IMR-90 (cell line): ENCODE data around the gene GUCY1A2. TPM values are rescaled to one million over a fixed set of nuclear protein-coding genes. Genes with fewer than 3 reads are reported as not detected.

Experiments
- ATAC-seq: fragments of 200-7000 bp; cut with Tn5 transposase; 2 replicates; pipeline ENCODE4 v1.9.1; 2020; ENCODE audit warnings: low read depth, mild to moderate bottlenecking, moderate library complexity
- BruUV-seq: library from RNA; stranded (reverse); fragments of 400-500 nt; replicated peaks from 2 replicates; lab custom pipeline; 2021; lab: Mats Ljungman, UMichigan
- CTCF ChIA-PET: fragments of 300-600 bp; formaldehyde crosslinking; extraction: SDS; loops from one replicate; lab custom pipeline; 2021; ENCODE audit warnings: antibody characterized with exemption; lab: Yijun Ruan, JAX
- POLR2A ChIA-PET: fragments of 300-600 bp; sonication (Branson Sonifier 250); formaldehyde crosslinking; loops from one replicate; lab custom pipeline; 2022; ENCODE audit warnings: antibody characterized with exemption; ENCODE audit not compliant: unreplicated experiment; lab: Charles Lee
- DNase-seq: peaks from one replicate; pipeline ENCODE4 v3.0.0; 2013
- H2AFZ ChIP-seq: replicated peaks from 2 replicates; pipeline ENCODE3; 2013; ENCODE audit warnings: low read length, mild to moderate bottlenecking; ENCODE audit not compliant: poor library complexity
- H2AK5ac ChIP-seq: 2 replicates; pipeline ENCODE4 v1.6.1; 2013; ENCODE audit warnings: low read depth, low read length, inconsistent platforms
- H2AK9ac ChIP-seq: replicated peaks from 2 replicates; pipeline ENCODE3; 2013; ENCODE audit warnings: mild to moderate bottlenecking, low read depth, low read length, moderate library complexity; ENCODE audit not compliant: poor library complexity
- H2BK120ac ChIP-seq: 2 replicates; pipeline ENCODE4 v1.6.1; 2013; ENCODE audit warnings: low read depth, low read length, inconsistent platforms
- H2BK15ac ChIP-seq: 3 replicates; pipeline ENCODE4 v1.6.1; 2013; ENCODE audit warnings: low read depth, low read length, inconsistent platforms
- H2BK20ac ChIP-seq: 2 replicates; pipeline ENCODE4 v1.6.1; 2013; ENCODE audit warnings: low read depth, mild to moderate bottlenecking, inconsistent platforms, low read length, moderate library complexity
- H2BK5ac ChIP-seq: 2 replicates; pipeline ENCODE4 v1.6.1; 2013; ENCODE audit warnings: mild to moderate bottlenecking, low read depth, low read length, inconsistent platforms; ENCODE audit not compliant: poor library complexity, severe bottlenecking
- H3K14ac ChIP-seq: replicated peaks from 2 replicates; pipeline ENCODE4 v1.6.1; 2013; ENCODE audit warnings: low read depth, low read length, inconsistent platforms
- H3K18ac ChIP-seq: 2 replicates; pipeline ENCODE4 v1.6.1; 2013; ENCODE audit warnings: low read depth, low read length, control low read depth
- H3K23ac ChIP-seq: 2 replicates; pipeline ENCODE4 v1.6.1; 2013; ENCODE audit warnings: low read depth, low read length, inconsistent platforms
- H3K27ac ChIP-seq: 2 replicates; pipeline ENCODE4 v1.5.1; 2013; ENCODE audit warnings: mild to moderate bottlenecking, control low read depth, low read length; ENCODE audit not compliant: insufficient read depth
- H3K27me3 ChIP-seq: 2 replicates; pipeline ENCODE4 v1.6.1; 2013; ENCODE audit warnings: low read length; ENCODE audit not compliant: control insufficient read depth, insufficient read depth
- H3K36me3 ChIP-seq: 2 replicates; pipeline ENCODE4 v1.6.1; 2013; ENCODE audit warnings: low read length, mixed read lengths; ENCODE audit not compliant: control insufficient read depth, insufficient read depth
- H3K4ac ChIP-seq: 2 replicates; pipeline ENCODE4 v1.6.1; 2013; ENCODE audit warnings: low read depth, low read length, inconsistent platforms
- H3K4me1 ChIP-seq: 2 replicates; pipeline ENCODE4 v1.6.1; 2013; ENCODE audit warnings: low read length, mixed read lengths; ENCODE audit not compliant: control insufficient read depth, insufficient read depth
- H3K4me2 ChIP-seq: 2 replicates; pipeline ENCODE4 v1.6.1; 2013; ENCODE audit warnings: low read depth, mild to moderate bottlenecking, control low read depth, low read length, moderate library complexity
- H3K4me3 ChIP-seq: 2 replicates; pipeline ENCODE4 v1.5.1; 2013; ENCODE audit warnings: low read depth, mild to moderate bottlenecking, control low read depth, low read length, moderate library complexity; ENCODE audit not compliant: insufficient read depth
- H3K56ac ChIP-seq: 2 replicates; pipeline ENCODE4 v1.6.1; 2013; ENCODE audit warnings: low read length, inconsistent platforms; ENCODE audit not compliant: insufficient read depth; ENCODE audit errors: extremely low read depth
- H3K79me1 ChIP-seq, 2 experiments: 2 replicates each; pipeline ENCODE4 v1.6.1; 2013; ENCODE audit warnings: low read length in 2 of 2, inconsistent platforms in 1 of 2, low read depth in 1 of 2
- H3K9ac ChIP-seq: 2 replicates; pipeline ENCODE4 v1.6.1; 2013; ENCODE audit warnings: low read depth, low read length, control low read depth
- H3K9me1 ChIP-seq: 2 replicates; pipeline ENCODE4 v1.6.1; 2013; ENCODE audit warnings: low read length, inconsistent platforms; ENCODE audit not compliant: insufficient read depth
- H3K9me3 ChIP-seq: 2 replicates; pipeline ENCODE4 v1.6.1; 2013; ENCODE audit warnings: low read length; ENCODE audit not compliant: control insufficient read depth, insufficient read depth
- H4K20me1 ChIP-seq: 2 replicates; pipeline ENCODE4 v1.6.1; 2013; ENCODE audit warnings: low read length, inconsistent platforms; ENCODE audit not compliant: insufficient read depth
- H4K5ac ChIP-seq: 2 replicates; pipeline ENCODE4 v1.6.1; 2013; ENCODE audit warnings: mild to moderate bottlenecking, low read depth, low read length, control low read depth
- H4K8ac ChIP-seq, 2 experiments: 2 replicates each; pipeline ENCODE4 v1.6.1; 2013; ENCODE audit warnings: low read depth in 2 of 2, low read length in 2 of 2, control low read depth in 1 of 2, inconsistent platforms in 1 of 2
- H4K91ac ChIP-seq: 2 replicates; pipeline ENCODE4 v1.6.1; 2013; ENCODE audit warnings: low read depth, low read length, inconsistent platforms; ENCODE audit not compliant: insufficient read depth
- FOS ChIP-seq: fragments of 150-350 bp; IDR thresholded peaks from 2 replicates; pipeline ENCODE4 v1.6.1; 2016; ENCODE audit warnings: low read depth, low read length
- SMC3 ChIP-seq: fragments of 150-350 bp; IDR thresholded peaks from 2 replicates; pipeline ENCODE4 v1.6.1; 2016; ENCODE audit warnings: low read depth, mild to moderate bottlenecking, antibody characterized with exemption, low read length, moderate library complexity
- dilution Hi-C: fragments of 300-500 bp; cut with HindIII; formaldehyde crosslinking; loops from one replicate; pipeline ENCODE4 v1.14.3; 2018; ENCODE audit warnings: low sequenced_read_pairs; ENCODE audit not compliant: unreplicated experiment
- in situ Hi-C: fragments of 300-500 bp; cut with MboI; formaldehyde crosslinking; loops from 3 replicates; pipeline ENCODE4 v1.14.3; 2019; ENCODE audit warnings: low sequenced_read_pairs, inconsistent platforms, mixed read lengths
- intact Hi-C: fragments of 100-400 bp; cut with micrococcal nuclease; formaldehyde crosslinking; loops from 2 replicates; pipeline ENCODE4 v1.10.0; 2022
- polyA plus RNA-seq, 3 experiments: library from polyadenylated mRNA; depleted of rRNA; stranded (reverse); fragments of >200 nt; gene quantifications; 2 replicates each; pipeline ENCODE4 v1.2.3, GENCODE V29; 2012; ENCODE audit warnings: low replicate concordance in 1 of 3
- total RNA-seq: library from RNA; depleted of rRNA; stranded (reverse); fragments of >200 nt; gene quantifications from 2 replicates; pipeline ENCODE4 v1.2.3, GENCODE V29; 2012

Gene GUCY1A2
- total and polyA plus RNA-seq, 2 of the 4 experiments (the other 2 are of a cell fraction): under 0.01 to 0.03 TPM

- Histone ChIP-seq H3K56ac (no peak overlapping the region), H3K14ac (no peak overlapping the region), H4K91ac (no peak overlapping the region), H2AFZ (no peak overlapping the region), H2BK20ac (no peak overlapping the region), H2AK9ac (no peak overlapping the region), H3K4me2 (no peak overlapping the region), H2BK120ac (no peak overlapping the region), H3K4me1 (no peaks in the 10 kb centered on the region), H4K5ac (no peak overlapping the region), H3K9ac (no peak overlapping the region), H2BK5ac (no peak overlapping the region), H2BK15ac (no peak overlapping the region), H3K27ac (no peak overlapping the region), H4K20me1 (no peaks in the 10 kb centered on the region), H3K4me3 (no peak overlapping the region), H3K79me1 (no peaks in the 10 kb centered on the region), H4K8ac (no peak overlapping the region), H3K4ac (no peak overlapping the region), H3K36me3 (no peaks in the 10 kb centered on the region), H3K9me1 (no peaks in the 10 kb centered on the region; the same call in 1 of the 2 replicates), H3K27me3 (no peaks in the 10 kb centered on the region), H3K18ac (no peak overlapping the region), H3K23ac (no peak overlapping the region), H2AK5ac (no peak overlapping the region), H3K9me3 (no peaks in the 10 kb centered on the region)
- CTCF ChIA-PET: interaction anchor here (0.6 to 0.7 kb wide), 2 partner anchors 26 to 37 kb away, joined by 4 read pairs; no protein-coding TSS in a partner anchor
- ATAC-seq (peak; percentile 83), DNase-seq (peak; percentile 67)
- in situ Hi-C loops: no loop called here
- intact Hi-C loops: no loop called here
- BruUV-seq: no TSS peak
- dilution Hi-C loops: no loop called here
- TF ChIP-seq SMC3 (no peak), FOS (0 out of 2 replicates have a peak, but pooled peaks have one; percentile 13)
- POLR2A ChIA-PET: interaction anchor here (0.6 kb wide), 1 partner anchor 400 kb away, joined by 7 read pairs; no protein-coding TSS in a partner anchor
These were observed 311.9 kb downstream of the GUCY1A2 start for GRCh38 chr11:106706355-106706754.
